H9 (cell line): Measurements from ENCODE around the gene XPO1. TPM values are rescaled to one million over a fixed set of nuclear protein-coding genes. Genes with fewer than 3 reads are reported as not detected.

Experiments
- DNase-seq: peaks from one replicate; pipeline ENCODE4 v3.0.0-alpha.2; 2017
- H2AFZ ChIP-seq: one replicate; pipeline ENCODE4 v1.6.1; 2013; ENCODE audit warnings: mild to moderate bottlenecking, low read length, control low read depth, moderate library complexity
- H2AK5ac ChIP-seq: 2 replicates; pipeline ENCODE4 v1.6.1; 2013; ENCODE audit warnings: low read length, control low read depth, mixed read lengths; ENCODE audit not compliant: insufficient read length
- H2BK120ac ChIP-seq: one replicate; pipeline ENCODE4 v1.6.1; 2013; ENCODE audit warnings: low read depth, mild to moderate bottlenecking, low read length, control low read depth, inconsistent platforms; ENCODE audit not compliant: poor library complexity, severe bottlenecking
- H2BK12ac ChIP-seq: 2 replicates; pipeline ENCODE4 v1.6.1; 2013; ENCODE audit warnings: low read length, control low read depth, mixed read lengths, low read depth; ENCODE audit not compliant: insufficient read length
- H2BK15ac ChIP-seq: 2 replicates; pipeline ENCODE4 v1.6.1; 2013; ENCODE audit warnings: low read depth, low read length, control low read depth
- H2BK20ac ChIP-seq: one replicate; pipeline ENCODE4 v1.6.1; 2013; ENCODE audit warnings: low read depth, mild to moderate bottlenecking, low read length, control low read depth, inconsistent platforms; ENCODE audit not compliant: poor library complexity, severe bottlenecking
- H2BK5ac ChIP-seq: 2 replicates; pipeline ENCODE4 v1.6.1; 2013; ENCODE audit warnings: low read length, control low read depth, mixed read lengths; ENCODE audit not compliant: insufficient read length
- H3K14ac ChIP-seq: 2 replicates; pipeline ENCODE4 v1.6.1; 2013; ENCODE audit warnings: low read length, control low read depth; ENCODE audit not compliant: insufficient read depth
- H3K18ac ChIP-seq: 2 replicates; pipeline ENCODE4 v1.6.1; 2013; ENCODE audit warnings: low read depth, mild to moderate bottlenecking, mixed read lengths, low read length, control low read depth; ENCODE audit not compliant: insufficient read length
- H3K23ac ChIP-seq: 2 replicates; pipeline ENCODE4 v1.6.1; 2013; ENCODE audit warnings: low read length, control low read depth, mixed read lengths, low read depth; ENCODE audit not compliant: insufficient read length
- H3K23me2 ChIP-seq: 2 replicates; pipeline ENCODE4 v1.6.1; 2013; ENCODE audit warnings: low read depth, mild to moderate bottlenecking, mixed read lengths, low read length, control low read depth; ENCODE audit not compliant: insufficient read length, poor library complexity, severe bottlenecking
- H3K27ac ChIP-seq: 2 replicates; pipeline ENCODE4 v1.5.1; 2013; ENCODE audit warnings: low read length, control low read depth, mixed read lengths, low read depth; ENCODE audit not compliant: insufficient read length
- H3K27me3 ChIP-seq: 2 replicates; pipeline ENCODE4 v1.6.1; 2013; ENCODE audit warnings: low read length, control low read depth, inconsistent platforms; ENCODE audit not compliant: insufficient read depth
- H3K4ac ChIP-seq: 2 replicates; pipeline ENCODE4 v1.6.1; 2013; ENCODE audit warnings: low read depth, mild to moderate bottlenecking, control low read depth, inconsistent platforms, low read length, moderate library complexity
- H3K4me1 ChIP-seq: 2 replicates; pipeline ENCODE4 v1.6.1; 2013; ENCODE audit warnings: low read length, control low read depth, inconsistent platforms; ENCODE audit not compliant: insufficient read depth
- H3K4me2 ChIP-seq: 2 replicates; pipeline ENCODE4 v1.6.1; 2013; ENCODE audit warnings: low read length, control low read depth, mixed read lengths; ENCODE audit not compliant: insufficient read length, insufficient read depth
- H3K56ac ChIP-seq: 2 replicates; pipeline ENCODE4 v1.6.1; 2013; ENCODE audit warnings: low read depth, mild to moderate bottlenecking, mixed read lengths, low read length, control low read depth; ENCODE audit not compliant: insufficient read length
- H3K79me1 ChIP-seq: 2 replicates; pipeline ENCODE4 v1.6.1; 2013; ENCODE audit warnings: low read depth, mild to moderate bottlenecking, moderate library complexity, low read length, control low read depth, inconsistent platforms; ENCODE audit not compliant: insufficient read depth, poor library complexity, severe bottlenecking
- H3K79me2 ChIP-seq: 2 replicates; pipeline ENCODE4 v1.6.1; 2013; ENCODE audit warnings: low read length, control low read depth, inconsistent platforms; ENCODE audit not compliant: insufficient read depth
- H3K9ac ChIP-seq: 2 replicates; pipeline ENCODE4 v1.6.1; 2013; ENCODE audit warnings: low read length, control low read depth, mixed read lengths; ENCODE audit not compliant: insufficient read length; ENCODE audit errors: extremely low read depth
- H3K9me3 ChIP-seq: one replicate; pipeline ENCODE4 v1.6.1; 2013; ENCODE audit warnings: low read depth, low read length, inconsistent platforms; ENCODE audit not compliant: control insufficient read depth
- H3T11ph ChIP-seq: one replicate; pipeline ENCODE4 v1.6.1; 2013; ENCODE audit warnings: mild to moderate bottlenecking, low read length, control low read depth, inconsistent platforms
- H4K20me1 ChIP-seq: one replicate; pipeline ENCODE4 v1.6.1; 2013; ENCODE audit not compliant: control insufficient read depth, insufficient read length, insufficient read depth
- H4K5ac ChIP-seq: 2 replicates; pipeline ENCODE4 v1.6.1; 2013; ENCODE audit warnings: low read depth, mild to moderate bottlenecking, mixed read lengths, low read length, control low read depth; ENCODE audit not compliant: insufficient read length
- H4K8ac ChIP-seq: replicated peaks from 2 replicates; pipeline ENCODE4 v1.6.1; 2013; ENCODE audit warnings: low read length, control low read depth, mixed read lengths, low read depth; ENCODE audit not compliant: insufficient read length
- H4K91ac ChIP-seq: 2 replicates; pipeline ENCODE4 v1.6.1; 2013; ENCODE audit warnings: low read depth, mild to moderate bottlenecking, moderate library complexity, mixed read lengths, low read length, control low read depth; ENCODE audit not compliant: insufficient read length
- H3K27ac Mint-ChIP-seq, 3 experiments: 2 replicates in 2 of 3; 3 replicates in 1 of 3; pipeline ENCODE4 v1.8.0; 2020 to 2021; ENCODE audit warnings: mixed read lengths in 3 of 3, mild to moderate bottlenecking in 1 of 3, moderate library complexity in 1 of 3
- H3K27me3 Mint-ChIP-seq: 2 replicates; pipeline ENCODE4 v1.8.0; 2021; ENCODE audit warnings: low read depth, mild to moderate bottlenecking, moderate library complexity, mixed read lengths
- H3K36me3 Mint-ChIP-seq, 3 experiments: 2 replicates in 2 of 3; 3 replicates in 1 of 3; pipeline ENCODE4 v1.8.0; 2020 to 2021; ENCODE audit warnings: low read depth in 3 of 3, mixed read lengths in 3 of 3; ENCODE audit not compliant: insufficient read depth in 1 of 3
- H3K4me1 Mint-ChIP-seq, 2 experiments: 2 replicates each; pipeline ENCODE4 v1.8.0; 2020; ENCODE audit warnings: mixed read lengths in 2 of 2
- H3K4me3 Mint-ChIP-seq, 2 experiments: 2 replicates in 1 of 2; 3 replicates in 1 of 2; pipeline ENCODE4 v1.8.0; 2020 to 2021; ENCODE audit warnings: mild to moderate bottlenecking in 2 of 2, mixed read lengths in 2 of 2, moderate library complexity in 1 of 2
- H3K9me3 Mint-ChIP-seq, 2 experiments: 2 replicates in 1 of 2; 3 replicates in 1 of 2; pipeline ENCODE4 v1.8.0; 2020; ENCODE audit warnings: mild to moderate bottlenecking in 2 of 2, mixed read lengths in 2 of 2, moderate library complexity in 1 of 2
- WGBS: extraction: QIAGEN DNeasy Blood & Tissue Kit; methylation state at CpG from one replicate; pipeline ENCODE4 v1.1.7; 2013; ENCODE audit warnings: missing lambda C conversion rate, low lambda C conversion rate, mixed read lengths; ENCODE audit not compliant: insufficient read length; ENCODE audit errors: extremely low coverage; 5-methylcytosine and 5-hydroxymethylcytosine counted together
- total RNA-seq: library from RNA; stranded (reverse); gene quantifications from 2 replicates; pipeline ENCODE4 v1.2.1, GENCODE V29; 2021
- TF ChIP-seq, protein P1 (sequence below): fragments of 200-600 bp; sonication (generic); conservative IDR thresholded peaks from 3 replicates; pipeline ENCODE4 v1.8.0; 2021; ENCODE audit warnings: antibody characterized with exemption, mild to moderate bottlenecking

The XPO1 gene
- total RNA-seq, 1 experiment from 2014 or later: 320 TPM

DNA sequence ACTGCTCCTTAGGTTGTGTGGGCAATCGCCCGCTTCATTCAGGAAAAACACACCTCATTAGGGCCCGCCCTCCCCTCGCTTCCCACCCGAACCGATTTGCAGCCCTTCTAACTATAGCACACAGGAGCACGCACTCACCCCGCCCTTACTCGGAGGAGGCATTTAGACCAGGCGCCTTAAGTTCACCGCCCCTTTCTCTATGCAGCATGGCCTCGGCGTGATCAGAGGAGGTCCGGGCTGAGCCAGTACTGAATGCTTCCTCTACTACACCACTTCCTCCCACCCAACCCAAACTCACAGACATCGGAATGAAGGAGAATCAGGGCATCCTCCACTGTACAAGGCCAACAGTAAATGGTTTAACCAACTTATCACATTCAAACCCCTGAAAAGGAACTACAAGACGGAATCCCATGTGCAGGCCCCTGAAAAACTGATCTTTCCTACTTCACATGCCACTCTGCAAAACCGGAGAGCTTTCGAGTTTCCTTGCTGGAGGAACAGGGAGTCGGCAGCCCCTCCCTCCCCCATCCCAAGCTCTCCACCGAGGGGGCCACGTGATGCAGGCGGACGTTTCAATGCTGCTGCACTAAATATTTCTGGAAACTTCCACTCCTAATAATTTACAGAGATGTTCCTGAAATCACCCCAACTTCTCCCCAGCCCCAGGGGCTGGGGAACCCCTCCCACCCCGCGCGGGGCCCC, 1.4 kb downstream of the XPO1 start:
- TF ChIP-seq, protein P1, sequence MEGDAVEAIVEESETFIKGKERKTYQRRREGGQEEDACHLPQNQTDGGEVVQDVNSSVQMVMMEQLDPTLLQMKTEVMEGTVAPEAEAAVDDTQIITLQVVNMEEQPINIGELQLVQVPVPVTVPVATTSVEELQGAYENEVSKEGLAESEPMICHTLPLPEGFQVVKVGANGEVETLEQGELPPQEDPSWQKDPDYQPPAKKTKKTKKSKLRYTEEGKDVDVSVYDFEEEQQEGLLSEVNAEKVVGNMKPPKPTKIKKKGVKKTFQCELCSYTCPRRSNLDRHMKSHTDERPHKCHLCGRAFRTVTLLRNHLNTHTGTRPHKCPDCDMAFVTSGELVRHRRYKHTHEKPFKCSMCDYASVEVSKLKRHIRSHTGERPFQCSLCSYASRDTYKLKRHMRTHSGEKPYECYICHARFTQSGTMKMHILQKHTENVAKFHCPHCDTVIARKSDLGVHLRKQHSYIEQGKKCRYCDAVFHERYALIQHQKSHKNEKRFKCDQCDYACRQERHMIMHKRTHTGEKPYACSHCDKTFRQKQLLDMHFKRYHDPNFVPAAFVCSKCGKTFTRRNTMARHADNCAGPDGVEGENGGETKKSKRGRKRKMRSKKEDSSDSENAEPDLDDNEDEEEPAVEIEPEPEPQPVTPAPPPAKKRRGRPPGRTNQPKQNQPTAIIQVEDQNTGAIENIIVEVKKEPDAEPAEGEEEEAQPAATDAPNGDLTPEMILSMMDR: no peak
- no peak overlapping the region; the same call in 1 of the 2 replicates for H3K4ac ChIP-seq
- peak overlapping the region; percentile 78 for H2BK120ac ChIP-seq
- H2AK5ac ChIP-seq: no peak overlapping the region
- no peak overlapping the region for H4K91ac ChIP-seq
- H2BK12ac ChIP-seq: no peak overlapping the region
- no peaks in the 10 kb centered on the region for H4K20me1 ChIP-seq
- peak overlapping the region; percentile 82 for H3K4me2 ChIP-seq
- DNase-seq: peak; percentile 92
- H3T11ph ChIP-seq: no peak overlapping the region
- no peaks in the 10 kb centered on the region for H3K79me1 ChIP-seq
- H4K5ac ChIP-seq: no peak overlapping the region
- peaks cover 8 to 11% of the 10 kb centered on the region in 2 experiments for H3K9me3 Mint-ChIP-seq
- peak overlapping the region; percentile 59 for H2BK5ac ChIP-seq
- H3K14ac ChIP-seq: peak overlapping the region; percentile 97
- H2BK20ac ChIP-seq: no peak overlapping the region
- no peak overlapping the region for H2AFZ ChIP-seq
- H3K79me2 ChIP-seq: peaks cover 38% of the 10 kb centered on the region
- no peak overlapping the region for H3K23ac ChIP-seq
- H3K9me3 ChIP-seq: no peaks in the 10 kb centered on the region
- H3K4me3 Mint-ChIP-seq: peak overlapping the region; percentile 93 to 98
- peaks cover 4% of the 10 kb centered on the region for H3K23me2 ChIP-seq
- H2BK15ac ChIP-seq: no peak overlapping the region
- H3K27ac ChIP-seq: peak overlapping the region; percentile 92
- H3K36me3 Mint-ChIP-seq: peaks cover 21 to 40% (median 37%) of the 10 kb centered on the region in 3 experiments
- H3K4me1 Mint-ChIP-seq: peaks cover 18 to 35% of the 10 kb centered on the region in 2 experiments
- H4K8ac ChIP-seq: no peak overlapping the region
- WGBS: no CpG with 5 or more reads among the region's 26 CpGs
- H3K27ac Mint-ChIP-seq: peak overlapping the region; percentile 99 to 100 (median 99)
- H3K9ac ChIP-seq: peak overlapping the region; percentile 99
- H3K27me3 ChIP-seq: no peaks in the 10 kb centered on the region
- peaks cover 4% of the 10 kb centered on the region for H3K27me3 Mint-ChIP-seq
- H3K18ac ChIP-seq: peak overlapping the region; percentile 73
- H3K56ac ChIP-seq: peak overlapping the region; percentile 23
- H3K4me1 ChIP-seq: no peaks in the 10 kb centered on the region
